Panc1 (cell line): Measurements from ENCODE around the gene OIP5. TPM values are rescaled to one million over a fixed set of nuclear protein-coding genes. Genes with fewer than 3 reads are reported as not detected.

Experiments used
- ATAC-seq: fragments of 200-7000 bp; cut with Tn5 transposase; 2 replicates; pipeline ENCODE4 v1.9.1; 2020; ENCODE audit warnings: mild to moderate bottlenecking, moderate library complexity
- BruUV-seq: library from RNA; stranded (reverse); fragments of 400-500 nt; replicated peaks from 2 replicates; lab custom pipeline; 2021; lab: Mats Ljungman, UMichigan
- CTCF ChIA-PET: fragments of 300-600 bp; sonication (Branson Sonifier 250); formaldehyde crosslinking; loops from one replicate; lab custom pipeline; 2022; ENCODE audit warnings: antibody characterized with exemption; lab: Charles Lee
- POLR2A ChIA-PET: fragments of 300-600 bp; sonication (Branson Sonifier 250); formaldehyde crosslinking; loops from one replicate; lab custom pipeline; 2022; ENCODE audit warnings: antibody characterized with exemption; lab: Charles Lee
- DNase-seq: peaks from one replicate; pipeline ENCODE4 v3.0.0-alpha.2; 2010; ENCODE audit warnings: low read depth, low spot score
- H3K27ac ChIP-seq: 2 replicates; pipeline ENCODE4 v1.5.1; 2011; ENCODE audit warnings: mild to moderate bottlenecking, low read length, inconsistent platforms
- H3K27me3 ChIP-seq: fragments of 200-500 bp; sonication (Bioruptor generic); 2 replicates; pipeline ENCODE4 v1.6.0; 2014; ENCODE audit warnings: low read length, inconsistent platforms; ENCODE audit not compliant: control insufficient read depth, insufficient read depth
- H3K36me3 ChIP-seq: fragments of 200-500 bp; sonication (Bioruptor generic); 2 replicates; pipeline ENCODE4 v1.5.1; 2014; ENCODE audit warnings: inconsistent platforms, mild to moderate bottlenecking, low read length, moderate library complexity; ENCODE audit not compliant: control insufficient read depth, insufficient read depth
- H3K4me1 ChIP-seq: 2 replicates; pipeline ENCODE4 v1.5.1; 2011; ENCODE audit warnings: inconsistent platforms, mild to moderate bottlenecking, low read length, moderate library complexity; ENCODE audit not compliant: control insufficient read depth, insufficient read depth
- H3K4me3 ChIP-seq, 2 experiments: 2 replicates each; pipeline ENCODE4 v1.5.1; 2011 to 2012; ENCODE audit warnings: low read depth in 2 of 2, low read length in 2 of 2, mild to moderate bottlenecking in 2 of 2, inconsistent platforms in 1 of 2, moderate library complexity in 1 of 2
- H3K9me3 ChIP-seq: fragments of 200-500 bp; sonication (Bioruptor generic); 2 replicates; pipeline ENCODE4 v1.5.1; 2014; ENCODE audit warnings: low read depth, mild to moderate bottlenecking, inconsistent platforms, low read length, moderate library complexity; ENCODE audit not compliant: control insufficient read depth, insufficient read depth
- POLR2AphosphoS5 ChIP-seq: IDR thresholded peaks from 2 replicates; pipeline ENCODE4 v1.6.1; 2012; ENCODE audit warnings: mild to moderate bottlenecking, low read depth, low read length, moderate library complexity
- REST ChIP-seq, 2 experiments: IDR thresholded peaks; 2 replicates each; pipeline ENCODE4 v1.6.1; 2011 to 2012; ENCODE audit warnings: low read depth in 2 of 2, control low read depth in 1 of 2, low read length in 1 of 2, mild to moderate bottlenecking in 1 of 2, moderate library complexity in 1 of 2; ENCODE audit not compliant: insufficient read depth in 1 of 2
- SIN3A ChIP-seq: IDR thresholded peaks from 2 replicates; pipeline ENCODE4 v1.6.1; 2012; ENCODE audit warnings: low read depth, mild to moderate bottlenecking, low read length, moderate library complexity, borderline replicate concordance; ENCODE audit not compliant: insufficient read depth
- TCF7L2 ChIP-seq: IDR thresholded peaks from 2 replicates; pipeline ENCODE4 v1.6.1; 2011; ENCODE audit warnings: mild to moderate bottlenecking, low read depth, low read length, inconsistent platforms
- in situ Hi-C: cut with HindIII; loops from 2 replicates; pipeline ENCODE4 v1.10.0; 2016; ENCODE audit warnings: low sequenced_read_pairs, low pct_unique_long_range_greater_than_20kb
- intact Hi-C: fragments of 100-400 bp; cut with micrococcal nuclease; formaldehyde crosslinking; loops from one replicate; pipeline ENCODE4 v1.10.0; 2022; ENCODE audit not compliant: unreplicated experiment
- total RNA-seq: library from RNA; stranded (reverse); gene quantifications from one replicate; pipeline ENCODE4 v1.2.1, GENCODE V29; 2021; ENCODE audit not compliant: unreplicated experiment
- TF ChIP-seq, protein P1 (sequence below): fragments of 450-650 bp; IDR thresholded peaks from 2 replicates; pipeline ENCODE4 v1.5.1; 2017; ENCODE audit warnings: mild to moderate bottlenecking

Gene OIP5
- total RNA-seq, 1 experiment from 2014 or later, result 26.7 TPM

GRCh38 chr15:41291065-41291631, 41.2 kb downstream of the OIP5 start:
- Histone ChIP-seq H3K27me3 (no peaks in the 10 kb centered on the region), H3K9me3 (no peaks in the 10 kb centered on the region), H3K27ac (no peak overlapping the region), H3K4me3 (no peak overlapping the region), H3K36me3 (peaks cover 9% of the 10 kb centered on the region; the same call in 1 of the 2 replicates), H3K4me1 (no peaks in the 10 kb centered on the region)
- POLR2A ChIA-PET, result no interaction called here
- ATAC-seq, result 0 out of 2 replicates have a peak, but pooled peaks have one; percentile 37
- CTCF ChIA-PET, result interaction anchor here (0.7 kb wide), 1 partner anchor 269 kb away, joined by 4 read pairs; no protein-coding TSS in a partner anchor
- no TSS peak for BruUV-seq
- intact Hi-C loops (no loop called here), in situ Hi-C loops (no loop called here)
- no peak for DNase-seq
- TF ChIP-seq POLR2AphosphoS5 (no peak), TCF7L2 (no peak), SIN3A (no peak), REST (IDR thresholded peaks at IDR 0.05; ENCODE audit: insufficient read depth in 1 of 2, low read depth in 2 of 2, low read length in 1 of 2) (no peak)
- TF ChIP-seq, protein P1, sequence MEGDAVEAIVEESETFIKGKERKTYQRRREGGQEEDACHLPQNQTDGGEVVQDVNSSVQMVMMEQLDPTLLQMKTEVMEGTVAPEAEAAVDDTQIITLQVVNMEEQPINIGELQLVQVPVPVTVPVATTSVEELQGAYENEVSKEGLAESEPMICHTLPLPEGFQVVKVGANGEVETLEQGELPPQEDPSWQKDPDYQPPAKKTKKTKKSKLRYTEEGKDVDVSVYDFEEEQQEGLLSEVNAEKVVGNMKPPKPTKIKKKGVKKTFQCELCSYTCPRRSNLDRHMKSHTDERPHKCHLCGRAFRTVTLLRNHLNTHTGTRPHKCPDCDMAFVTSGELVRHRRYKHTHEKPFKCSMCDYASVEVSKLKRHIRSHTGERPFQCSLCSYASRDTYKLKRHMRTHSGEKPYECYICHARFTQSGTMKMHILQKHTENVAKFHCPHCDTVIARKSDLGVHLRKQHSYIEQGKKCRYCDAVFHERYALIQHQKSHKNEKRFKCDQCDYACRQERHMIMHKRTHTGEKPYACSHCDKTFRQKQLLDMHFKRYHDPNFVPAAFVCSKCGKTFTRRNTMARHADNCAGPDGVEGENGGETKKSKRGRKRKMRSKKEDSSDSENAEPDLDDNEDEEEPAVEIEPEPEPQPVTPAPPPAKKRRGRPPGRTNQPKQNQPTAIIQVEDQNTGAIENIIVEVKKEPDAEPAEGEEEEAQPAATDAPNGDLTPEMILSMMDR, result no peak

DNA sequence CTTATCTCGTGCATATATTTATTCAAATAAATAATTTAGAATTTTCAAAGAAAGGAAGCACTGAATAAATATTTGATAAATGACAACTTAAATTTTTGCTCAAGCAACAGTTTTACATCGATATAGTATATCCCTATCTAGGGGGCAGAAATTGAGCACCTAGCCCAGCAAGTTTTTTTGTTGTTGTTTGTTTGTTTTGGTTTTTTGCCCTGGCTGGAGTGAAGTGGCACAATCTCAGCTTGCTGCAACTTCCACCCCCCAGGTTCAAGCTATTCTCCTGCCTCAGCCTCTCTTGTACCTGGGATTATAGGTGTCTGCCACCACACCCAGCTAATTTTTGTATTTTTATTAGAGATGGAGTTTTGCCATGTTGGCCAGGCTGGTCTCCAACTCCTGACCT, 42.4 kb downstream of the OIP5 start:
- Histone ChIP-seq H3K4me3 (no peak overlapping the region), H3K27me3 (no peaks in the 10 kb centered on the region), H3K27ac (no peak overlapping the region), H3K36me3 (peaks cover 15% of the 10 kb centered on the region; the same call in 1 of the 2 replicates), H3K4me1 (no peaks in the 10 kb centered on the region; the same call in none of the 2 replicates), H3K9me3 (no peaks in the 10 kb centered on the region)
- DNase-seq (no peak), ATAC-seq (no peak)
- TF ChIP-seq SIN3A (no peak), TCF7L2 (no peak), REST (IDR thresholded peaks at IDR 0.05; ENCODE audit: insufficient read depth in 1 of 2, low read depth in 2 of 2, low read length in 1 of 2) (no peak), POLR2AphosphoS5 (no peak)
- TF ChIP-seq, protein P1, result no peak
- ChIA-PET POLR2A (no interaction called here), CTCF (interaction anchor here (1.1 kb wide), 1 partner anchor 43 kb away, joined by 4 read pairs; the partner anchor contains the start of genes NUSAP1 and OIP5)
- BruUV-seq, result no TSS peak
- intact Hi-C loops (no loop called here), in situ Hi-C loops (no loop called here)
